ENCODE data around the gene STK33. TPM values are rescaled to one million over a fixed set of nuclear protein-coding genes. Genes with fewer than 3 reads are reported as not detected.
A peak's percentile ranks its signal among the peaks of the same experiment; 100 is the strongest.

Gene STK33
- polyA plus RNA-seq, 1 of the 3 experiments (the other 2 are of a cell fraction) = 12.3 TPM

DNA sequence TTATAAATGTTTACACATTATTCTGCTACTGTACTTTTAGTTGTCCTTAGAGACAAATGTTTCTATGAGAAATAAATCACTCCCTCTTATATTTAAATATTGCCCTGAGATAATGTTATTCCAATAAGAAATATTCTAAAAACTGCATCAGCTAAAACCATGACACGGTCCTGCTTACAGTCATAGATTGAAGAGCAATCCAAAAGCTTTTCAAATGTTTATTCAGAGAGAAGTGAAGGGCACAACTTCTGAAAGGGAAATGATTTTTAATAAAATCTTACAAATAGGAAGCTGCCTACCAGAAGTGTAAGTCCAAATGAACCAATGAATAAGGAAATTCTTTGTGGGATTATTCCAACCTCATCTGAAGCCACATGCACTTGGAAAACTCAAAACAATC is 49.2 kb downstream of the STK33 start:
- Histone ChIP-seq H3K27me3 (ENCODE audit: insufficient read depth) (no peaks in the 10 kb centered on the region), H2AFZ (ENCODE audit: low read depth) (no peak overlapping the region), H3K9me3 (peaks cover 3% of the 10 kb centered on the region; the same call in 1 of the 2 replicates), H3F3A (replicated peaks; ENCODE audit: insufficient read depth) (no peaks in the 10 kb centered on the region), H3K9me2 (no peaks in the 10 kb centered on the region), H3K9ac (no peak overlapping the region), H3K4me1 (ENCODE audit: control insufficient read depth in 1 of 2, insufficient read depth in 2 of 2, low read depth in 1 of 2, low read length in 1 of 2) (no peaks in the 10 kb centered on the region; a peak in 1 of 4 replicates), H3K79me2 (ENCODE audit: insufficient read depth) (no peaks in the 10 kb centered on the region), H3K36me3 (replicated peaks in 1 of 2; ENCODE audit: control insufficient read depth in 1 of 2, insufficient read depth in 2 of 2, low read length in 1 of 2) (no peaks in the 10 kb centered on the region), H3K4me2 (no peak overlapping the region), H4K20me1 (ENCODE audit: insufficient read depth) (no peaks in the 10 kb centered on the region), H3K27ac (ENCODE audit: low read depth in 2 of 2, low read length in 1 of 2) (no peak overlapping the region), H3K4me3 (ENCODE audit: low read depth in 2 of 2, low read length in 1 of 2) (no peak overlapping the region)
- TF ChIP-seq, protein P1, sequence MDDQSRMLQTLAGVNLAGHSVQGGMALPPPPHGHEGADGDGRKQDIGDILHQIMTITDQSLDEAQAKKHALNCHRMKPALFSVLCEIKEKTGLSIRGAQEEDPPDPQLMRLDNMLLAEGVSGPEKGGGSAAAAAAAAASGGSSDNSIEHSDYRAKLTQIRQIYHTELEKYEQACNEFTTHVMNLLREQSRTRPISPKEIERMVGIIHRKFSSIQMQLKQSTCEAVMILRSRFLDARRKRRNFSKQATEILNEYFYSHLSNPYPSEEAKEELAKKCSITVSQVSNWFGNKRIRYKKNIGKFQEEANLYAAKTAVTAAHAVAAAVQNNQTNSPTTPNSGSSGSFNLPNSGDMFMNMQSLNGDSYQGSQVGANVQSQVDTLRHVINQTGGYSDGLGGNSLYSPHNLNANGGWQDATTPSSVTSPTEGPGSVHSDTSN (IDR thresholded peaks at IDR 0.05) = no peak
- TF ChIP-seq GABPA (IDR thresholded peaks at IDR 0.05; ENCODE audit: low read depth) (no peak), GATA2 (CRISPR knock-in tag; IDR thresholded peaks at IDR 0.05) (no peak), YY1 (IDR thresholded peaks at IDR 0.05; ENCODE audit: low read depth) (no peak)
- TF ChIP-seq, protein P2, sequence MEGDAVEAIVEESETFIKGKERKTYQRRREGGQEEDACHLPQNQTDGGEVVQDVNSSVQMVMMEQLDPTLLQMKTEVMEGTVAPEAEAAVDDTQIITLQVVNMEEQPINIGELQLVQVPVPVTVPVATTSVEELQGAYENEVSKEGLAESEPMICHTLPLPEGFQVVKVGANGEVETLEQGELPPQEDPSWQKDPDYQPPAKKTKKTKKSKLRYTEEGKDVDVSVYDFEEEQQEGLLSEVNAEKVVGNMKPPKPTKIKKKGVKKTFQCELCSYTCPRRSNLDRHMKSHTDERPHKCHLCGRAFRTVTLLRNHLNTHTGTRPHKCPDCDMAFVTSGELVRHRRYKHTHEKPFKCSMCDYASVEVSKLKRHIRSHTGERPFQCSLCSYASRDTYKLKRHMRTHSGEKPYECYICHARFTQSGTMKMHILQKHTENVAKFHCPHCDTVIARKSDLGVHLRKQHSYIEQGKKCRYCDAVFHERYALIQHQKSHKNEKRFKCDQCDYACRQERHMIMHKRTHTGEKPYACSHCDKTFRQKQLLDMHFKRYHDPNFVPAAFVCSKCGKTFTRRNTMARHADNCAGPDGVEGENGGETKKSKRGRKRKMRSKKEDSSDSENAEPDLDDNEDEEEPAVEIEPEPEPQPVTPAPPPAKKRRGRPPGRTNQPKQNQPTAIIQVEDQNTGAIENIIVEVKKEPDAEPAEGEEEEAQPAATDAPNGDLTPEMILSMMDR (IDR thresholded peaks at IDR 0.05) = no peak
- ChIA-PET POLR2A (no interaction called here), CTCF (interaction anchor here (1.1 to 1.7 kb wide), 2 partner anchors 207 to 276 kb away, joined by 3 to 4 read pairs; no protein-coding TSS in a partner anchor)
- WGBS (ENCODE audit: low lambda C conversion rate) = 81% methylated on average over 1 of the region's 1 CpG
- DNase-seq = no peak

DNA sequence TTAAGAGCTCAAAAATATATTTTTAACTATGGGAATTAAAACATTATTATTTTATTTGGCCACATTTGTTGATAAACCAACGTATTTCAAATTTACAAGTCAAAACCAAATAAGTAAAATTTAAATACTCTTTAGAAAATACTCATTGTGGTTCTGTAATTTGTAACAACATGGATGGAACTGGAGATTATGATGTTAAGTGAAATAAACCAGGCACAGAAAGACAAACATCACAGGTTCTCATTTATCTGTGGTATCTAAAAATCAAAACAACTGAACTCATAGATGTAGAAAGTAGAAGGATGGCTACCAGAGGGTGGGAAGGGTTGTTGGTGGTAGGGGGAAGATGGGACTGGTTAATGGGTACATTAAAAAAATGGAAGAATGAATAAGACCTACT is 50.8 kb downstream of the STK33 start:
- Histone ChIP-seq H3K9ac (no peak overlapping the region), H3K4me3 (ENCODE audit: low read depth in 2 of 2, low read length in 1 of 2) (no peak overlapping the region), H3K9me3 (peaks cover 1% of the 10 kb centered on the region; the same call in 1 of the 2 replicates), H3K36me3 (replicated peaks in 1 of 2; ENCODE audit: control insufficient read depth in 1 of 2, insufficient read depth in 2 of 2, low read length in 1 of 2) (no peaks in the 10 kb centered on the region), H3K4me2 (no peak overlapping the region), H3K9me2 (no peaks in the 10 kb centered on the region), H3K4me1 (ENCODE audit: control insufficient read depth in 1 of 2, insufficient read depth in 2 of 2, low read depth in 1 of 2, low read length in 1 of 2) (no peaks in the 10 kb centered on the region; a peak in 1 of 4 replicates), H2AFZ (ENCODE audit: low read depth) (no peak overlapping the region), H3K27me3 (ENCODE audit: insufficient read depth) (no peaks in the 10 kb centered on the region), H4K20me1 (ENCODE audit: insufficient read depth) (no peaks in the 10 kb centered on the region), H3F3A (replicated peaks; ENCODE audit: insufficient read depth) (no peaks in the 10 kb centered on the region), H3K79me2 (ENCODE audit: insufficient read depth) (no peaks in the 10 kb centered on the region), H3K27ac (ENCODE audit: low read depth in 2 of 2, low read length in 1 of 2) (no peak overlapping the region)
- TF ChIP-seq, protein P2 (IDR thresholded peaks at IDR 0.05) = no peak
- TF ChIP-seq GATA2 (CRISPR knock-in tag; IDR thresholded peaks at IDR 0.05) = 0 out of 2 replicates have a peak, but pooled peaks have one; percentile 12
- no peak for TF ChIP-seq FOXJ3 (CRISPR knock-in tag; IDR thresholded peaks at IDR 0.05)
- TF ChIP-seq, protein P1 (IDR thresholded peaks at IDR 0.05) = no peak
- TF ChIP-seq, protein P3, sequence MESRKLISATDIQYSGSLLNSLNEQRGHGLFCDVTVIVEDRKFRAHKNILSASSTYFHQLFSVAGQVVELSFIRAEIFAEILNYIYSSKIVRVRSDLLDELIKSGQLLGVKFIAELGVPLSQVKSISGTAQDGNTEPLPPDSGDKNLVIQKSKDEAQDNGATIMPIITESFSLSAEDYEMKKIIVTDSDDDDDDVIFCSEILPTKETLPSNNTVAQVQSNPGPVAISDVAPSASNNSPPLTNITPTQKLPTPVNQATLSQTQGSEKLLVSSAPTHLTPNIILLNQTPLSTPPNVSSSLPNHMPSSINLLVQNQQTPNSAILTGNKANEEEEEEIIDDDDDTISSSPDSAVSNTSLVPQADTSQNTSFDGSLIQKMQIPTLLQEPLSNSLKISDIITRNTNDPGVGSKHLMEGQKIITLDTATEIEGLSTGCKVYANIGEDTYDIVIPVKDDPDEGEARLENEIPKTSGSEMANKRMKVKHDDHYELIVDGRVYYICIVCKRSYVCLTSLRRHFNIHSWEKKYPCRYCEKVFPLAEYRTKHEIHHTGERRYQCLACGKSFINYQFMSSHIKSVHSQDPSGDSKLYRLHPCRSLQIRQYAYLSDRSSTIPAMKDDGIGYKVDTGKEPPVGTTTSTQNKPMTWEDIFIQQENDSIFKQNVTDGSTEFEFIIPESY (IDR thresholded peaks at IDR 0.05; ENCODE audit: borderline replicate concordance, low read depth) = no peak
- TF ChIP-seq, protein P4, sequence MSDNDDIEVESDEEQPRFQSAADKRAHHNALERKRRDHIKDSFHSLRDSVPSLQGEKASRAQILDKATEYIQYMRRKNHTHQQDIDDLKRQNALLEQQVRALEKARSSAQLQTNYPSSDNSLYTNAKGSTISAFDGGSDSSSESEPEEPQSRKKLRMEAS (IDR thresholded peaks at IDR 0.05; ENCODE audit: low read depth) = no peak
- CTCF ChIA-PET = no interaction called here
- POLR2A ChIA-PET = no interaction called here
- WGBS (ENCODE audit: low lambda C conversion rate) = 35% methylated on average over 1 of the region's 1 CpG
- DNase-seq = no peak
